Astrocyte of the hippocampus (primary cell): ENCODE data around the gene ABTB2.
"Not testable (repeated sequence)": the region's sequence is repeated elsewhere in the genome, so short reads cannot be mapped to it uniquely, and the experiment has no call there.

Experiments
- DNase-seq: peaks from one replicate; pipeline ENCODE4 v3.0.0; 2011; ENCODE audit warnings: low read depth, low spot score

ABTB2 gene

GRCh38 chr11:34357701-34358257, at the start of gene ABTB2:
Gene ABTB2 (minus strand): TSS chr11:34358010.
- peak; percentile 99 for DNase-seq

GRCh38 chr11:34407121-34407813, 49.5 kb upstream of the ABTB2 start:
- no peak for DNase-seq

- no peak for DNase-seq
These were observed 48.6 kb upstream of the ABTB2 start for GRCh38 chr11:34406413-34406812.

- DNase-seq: no peak
These were observed 47.5 kb upstream of the ABTB2 start for GRCh38 chr11:34405079-34405858.

- DNase-seq: no peak
These were observed 46.5 kb upstream of the ABTB2 start for GRCh38 chr11:34404280-34404679.

- no peak for DNase-seq
These were observed 45.6 kb upstream of the ABTB2 start for GRCh38 chr11:34403431-34403830.

GRCh38 chr11:34397811-34398210, 40.0 kb upstream of the ABTB2 start:
- no peak for DNase-seq

- DNase-seq: no peak
These were observed 39.3 kb upstream of the ABTB2 start for GRCh38 chr11:34397120-34397519.

- DNase-seq: peak; percentile 20
These were observed 38.2 kb upstream of the ABTB2 start for GRCh38 chr11:34395916-34396550.

- no peak for DNase-seq
These were observed 37.0 kb upstream of the ABTB2 start for GRCh38 chr11:34394771-34395300.

GRCh38 chr11:34387653-34388052, 29.8 kb upstream of the ABTB2 start:
- DNase-seq: no peak

- DNase-seq: not testable (repeated sequence)
These were observed 28.5 kb upstream of the ABTB2 start for GRCh38 chr11:34386356-34386755.

- no peak for DNase-seq
These were observed 24.9 kb upstream of the ABTB2 start for GRCh38 chr11:34382532-34383276.

GRCh38 chr11:34381775-34382174, 24.0 kb upstream of the ABTB2 start:
- no peak for DNase-seq

GRCh38 chr11:34380696-34381095, 22.9 kb upstream of the ABTB2 start:
- peak; percentile 9 for DNase-seq

GRCh38 chr11:34379539-34379938, 21.7 kb upstream of the ABTB2 start:
- no peak for DNase-seq

- DNase-seq: no peak
These were observed 21.3 kb upstream of the ABTB2 start for GRCh38 chr11:34379079-34379478.

GRCh38 chr11:34373727-34374126, 15.9 kb upstream of the ABTB2 start:
- no peak for DNase-seq

- DNase-seq: no peak
These were observed 8.7 kb upstream of the ABTB2 start for GRCh38 chr11:34366522-34366921.

- peak; percentile 57 for DNase-seq
These were observed 6.3 kb upstream of the ABTB2 start for GRCh38 chr11:34364102-34364501.

- no peak for DNase-seq
These were observed 5.7 kb upstream of the ABTB2 start for GRCh38 chr11:34363363-34364084.
